H1 (cell line): ENCODE data around the gene GNB1L. TPM values are rescaled to one million over a fixed set of nuclear protein-coding genes. Genes with fewer than 3 reads are reported as not detected.

Source experiments
- BCL11A ChIP-seq, 2 experiments: IDR thresholded peaks; one replicate each; pipeline ENCODE4 v1.6.1; 2011; ENCODE audit warnings: low read depth in 2 of 2, low read length in 2 of 2, mild to moderate bottlenecking in 2 of 2
- CHD1 ChIP-seq: IDR thresholded peaks from 2 replicates; pipeline ENCODE4 v1.6.1; 2012; ENCODE audit warnings: low read depth, low read length, improper control_type of control experiment
- MAX ChIP-seq: IDR thresholded peaks from 2 replicates; pipeline ENCODE4 v1.6.1; 2012; ENCODE audit warnings: inconsistent platforms
- PHF8 ChIP-seq: fragments of 200-600 bp; sonication (generic); conservative IDR thresholded peaks from 2 replicates; pipeline ENCODE4 v1.7.1; 2012; ENCODE audit warnings: low read depth, mild to moderate bottlenecking, inconsistent platforms, low read length, moderate library complexity
- SP4 ChIP-seq: IDR thresholded peaks from 2 replicates; pipeline ENCODE4 v1.6.1; 2012; ENCODE audit warnings: low read length, inconsistent platforms
- TAF1 ChIP-seq: IDR thresholded peaks from 2 replicates; pipeline ENCODE4 v1.6.1; 2011; ENCODE audit warnings: mild to moderate bottlenecking, low read depth, low read length
- YY1 ChIP-seq: IDR thresholded peaks from 2 replicates; pipeline ENCODE4 v1.6.1; 2011; ENCODE audit warnings: low read depth, mild to moderate bottlenecking, low read length
- polyA plus RNA-seq, 7 experiments: library from polyadenylated mRNA; depleted of rRNA in 3 of 7; stranded (reverse) in 5 of 7; unstranded in 2 of 7; fragments of >200 nt in 5 of 7; fragments of 200-250 nt in 2 of 7; gene quantifications; 1 replicate in 5 of 7; 2 replicates in 1 of 7; 4 replicates in 1 of 7; pipeline versions ENCODE4 v1.2.1 to v1.2.3, GENCODE V29; 2011 to 2013; ENCODE audit warnings: missing spikeins in 2 of 7, mixed read lengths in 2 of 7
- total RNA-seq: library from RNA; stranded (reverse); fragmentation: NEBNext Ultra II Directional; extraction: Animal tissue kit (Norgen Biotek cat#: 25700); gene quantifications from 2 replicates; pipeline ENCODE4 v1.2.1, GENCODE V29; 2021

The GNB1L gene
- total and polyA plus RNA-seq, 2 of the 8 experiments (the other 6 are each of a cell fraction or from before 2014, with no cell fraction given): 14.0 to 15.6 TPM

- TF ChIP-seq YY1 (no peak), PHF8 (no peak), BCL11A (IDR thresholded peaks at IDR 0.05; ENCODE audit: low read depth in 2 of 2, low read length in 2 of 2) (no peak), SP4 (no peak), CHD1 (no peak), MAX (no peak), TAF1 (no peak)
- TF ChIP-seq, all 59 proteins: peak for 0
Observed at GRCh38 chr22:19786959-19787848, 67.5 kb downstream of the GNB1L start (continued).
